Thoracic aorta (tissue), 2 donors: ENCODE data around the gene IQCH. TPM values are rescaled to one million over a fixed set of nuclear protein-coding genes. Genes with fewer than 3 reads are reported as not detected.
A peak's percentile ranks its signal among the peaks of the same experiment; 100 is the strongest.

Experiments
- ATAC-seq: fragments of 150-250 bp; one replicate; pipeline ENCODE4 v1.8.0; 2017; ENCODE audit warnings: low read depth; ENCODE audit not compliant: insufficient number of reproducible peaks, low FRiP score
- DNase-seq: peaks from one replicate; pipeline ENCODE4 v3.0.0-alpha.2; 2020; ENCODE audit warnings: low spot score
- H3K27ac ChIP-seq, 2 donors: fragments of 200-600 bp; sonication (generic); 1 replicate in 1 of 2; 2 replicates in 1 of 2; pipeline ENCODE4 v1.5.1; 2016; ENCODE audit warnings: mild to moderate bottlenecking in 2 of 2, moderate library complexity in 2 of 2
- H3K27me3 ChIP-seq: fragments of 200-600 bp; sonication (generic); replicated peaks from 2 replicates; pipeline ENCODE4 v1.6.0; 2016; ENCODE audit warnings: mild to moderate bottlenecking; ENCODE audit not compliant: insufficient read depth
- H3K36me3 ChIP-seq: fragments of 200-600 bp; sonication (generic); one replicate; pipeline ENCODE4 v1.5.1; 2016
- H3K4me1 ChIP-seq, 2 donors: fragments of 200-600 bp; sonication (generic); 1 replicate in 1 of 2; 2 replicates in 1 of 2; pipeline versions ENCODE4 v1.5.1 to v1.6.0; 2016; ENCODE audit warnings: low read depth in 2 of 2, mild to moderate bottlenecking in 1 of 2; ENCODE audit not compliant: control insufficient read depth in 1 of 2
- H3K4me3 ChIP-seq: fragments of 200-600 bp; sonication (generic); 2 replicates; pipeline ENCODE4 v1.5.1; 2016; ENCODE audit warnings: mild to moderate bottlenecking
- H3K9me3 ChIP-seq: fragments of 200-600 bp; sonication (generic); 2 replicates; pipeline ENCODE4 v1.5.1; 2016
- CTCF ChIP-seq: fragments of 200-600 bp; sonication (generic); IDR thresholded peaks from one replicate; pipeline ENCODE4 v1.5.1; 2019; ENCODE audit warnings: antibody characterized with exemption
- total RNA-seq, 2 donors: library from RNA; depleted of rRNA; stranded (reverse); fragments of >200 nt; gene quantifications; one replicate each; pipeline versions ENCODE4 v1.1.0 to v1.2.3, GENCODE V29; 2016

Gene IQCH
- total RNA-seq, 2 donors from 2014 or later = 0.14 to 2.3 TPM

GRCh38 chr15:67481680-67482079 is 227.1 kb downstream of the IQCH start:
- TF ChIP-seq CTCF = no peak
- ATAC-seq = no peak

GRCh38 chr15:67495585-67495984 is 241.0 kb downstream of the IQCH start:
- Histone ChIP-seq H3K4me3 (no peak overlapping the region), H3K27ac (no peak overlapping the region), H3K27me3 (no peaks in the 10 kb centered on the region), H3K36me3 (no peaks in the 10 kb centered on the region), H3K9me3 (no peaks in the 10 kb centered on the region), H3K4me1 (no peaks in the 10 kb centered on the region)
- ATAC-seq (no peak), DNase-seq (no peak)
- TF ChIP-seq CTCF = no peak

More at GRCh38 chr15:67481680-67482079, 227.1 kb downstream of the IQCH start:
- H3K36me3 ChIP-seq = no peaks in the 10 kb centered on the region
- no peaks in the 10 kb centered on the region for H3K9me3 ChIP-seq
- H3K27me3 ChIP-seq = no peaks in the 10 kb centered on the region
- no peak overlapping the region for H3K27ac ChIP-seq
- DNase-seq = no peak
- no peak overlapping the region for H3K4me3 ChIP-seq
- H3K4me1 ChIP-seq = no peaks in the 10 kb centered on the region

- Histone ChIP-seq H3K4me3 (no peak overlapping the region), H3K36me3 (no peaks in the 10 kb centered on the region), H3K27me3 (no peaks in the 10 kb centered on the region), H3K4me1 (no peaks in the 10 kb centered on the region), H3K9me3 (no peaks in the 10 kb centered on the region), H3K27ac (no peak overlapping the region)
- no peak for DNase-seq
- peak; percentile 9 for TF ChIP-seq CTCF
- no peak for ATAC-seq
These were observed 246.7 kb downstream of the IQCH start for GRCh38 chr15:67501177-67501835.

GRCh38 chr15:67501836-67502461 is 247.4 kb downstream of the IQCH start:
- no peak for TF ChIP-seq CTCF
- Histone ChIP-seq H3K4me1 (no peaks in the 10 kb centered on the region), H3K4me3 (no peak overlapping the region), H3K27ac (no peak overlapping the region), H3K36me3 (no peaks in the 10 kb centered on the region), H3K27me3 (no peaks in the 10 kb centered on the region), H3K9me3 (no peaks in the 10 kb centered on the region)
- ATAC-seq (no peak), DNase-seq (no peak)

GRCh38 chr15:67504056-67504455 is 249.5 kb downstream of the IQCH start:
- H3K36me3 ChIP-seq = no peaks in the 10 kb centered on the region
- no peaks in the 10 kb centered on the region for H3K4me1 ChIP-seq
- H3K27ac ChIP-seq = no peak overlapping the region
- DNase-seq = no peak
- no peaks in the 10 kb centered on the region for H3K9me3 ChIP-seq
- ATAC-seq = no peak
- TF ChIP-seq CTCF = no peak
- no peaks in the 10 kb centered on the region for H3K27me3 ChIP-seq
- no peak overlapping the region for H3K4me3 ChIP-seq
